Lower leg skin (tissue), 4 donors: ENCODE results near the gene DET1. TPM values are rescaled to one million over a fixed set of nuclear protein-coding genes. Genes with fewer than 3 reads are reported as not detected.

Experiments used
- DNase-seq, 2 donors: peaks; one replicate each; pipeline ENCODE4 v3.0.0-alpha.2; 2019; ENCODE audit warnings: low spot score in 2 of 2
- H3K4me3 ChIP-seq: fragments of 200-600 bp; sonication (generic); 2 replicates; pipeline ENCODE4 v1.5.1; 2017; ENCODE audit warnings: mild to moderate bottlenecking, low read depth; ENCODE audit not compliant: poor library complexity, severe bottlenecking
- CTCF ChIP-seq, 3 donors: fragments of 450-650 bp; IDR thresholded peaks; one replicate each; pipeline ENCODE4 v1.5.1; 2016; ENCODE audit warnings: antibody characterized with exemption in 3 of 3, mild to moderate bottlenecking in 3 of 3, moderate library complexity in 2 of 3
- POLR2A ChIP-seq, 2 donors: fragments of 450-650 bp; IDR thresholded peaks; one replicate each; pipeline ENCODE4 v1.6.1; 2016 to 2017; ENCODE audit warnings: antibody characterized with exemption in 2 of 2, mild to moderate bottlenecking in 1 of 2, moderate library complexity in 1 of 2
- WGBS, 2 donors: methylation state at CpG; one replicate each; pipeline ENCODE4 v1.1.5; 2018; 5-methylcytosine and 5-hydroxymethylcytosine counted together
- intact Hi-C: fragments of 100-400 bp; cut with DNase I; formaldehyde crosslinking; loops from one replicate; pipeline ENCODE4 v1.15.0; 2023; ENCODE audit warnings: low total_unique reads
- total RNA-seq, 4 donors: library from RNA; depleted of rRNA; stranded (reverse); fragments of >200 nt; gene quantifications; one replicate each; pipeline ENCODE4 v1.1.0, GENCODE V29; 2016

DET1 gene
- total RNA-seq, 4 donors from 2014 or later = 2.5 to 7.0 (median 5.1) TPM

GRCh38 chr15:88487796-88488523 is 58.5 kb downstream of the DET1 start:
- whole genome bisulfite sequencing, 2 donors = 55 to 56% methylated on average over 11 of the region's 11 CpGs
- TF ChIP-seq POLR2A (IDR thresholded peaks at IDR 0.05) = no peak
- no peak for TF ChIP-seq CTCF (IDR thresholded peaks at IDR 0.05)

GRCh38 chr15:88487178-88487795 is 59.2 kb downstream of the DET1 start:
- WGBS, 2 donors = 64 to 94% methylated on average over 2 of the region's 2 CpGs
- TF ChIP-seq POLR2A (IDR thresholded peaks at IDR 0.05) = no peak
- no peak for TF ChIP-seq CTCF (IDR thresholded peaks at IDR 0.05)
- no peak overlapping the region for H3K4me3 ChIP-seq
- intact Hi-C loops = no loop called here
- DNase-seq = no peak

More at GRCh38 chr15:88487796-88488523, 58.5 kb downstream of the DET1 start:
- intact Hi-C loops = no loop called here
- no peak for DNase-seq
- H3K4me3 ChIP-seq = no peak overlapping the region

GRCh38 chr15:88484682-88485331 is 61.7 kb downstream of the DET1 start:
- WGBS, 2 donors = 34 to 37% methylated on average over 10 of the region's 10 CpGs
- no peak overlapping the region for H3K4me3 ChIP-seq
- peak in 1 of 2 donors; percentile 78 for DNase-seq
- intact Hi-C loops = no loop called here
- no peak for TF ChIP-seq CTCF (IDR thresholded peaks at IDR 0.05)

GRCh38 chr15:88482263-88482662 is 64.2 kb downstream of the DET1 start:
- DNase-seq = no peak
- no peak overlapping the region for H3K4me3 ChIP-seq
- TF ChIP-seq POLR2A (IDR thresholded peaks at IDR 0.05) = no peak
- TF ChIP-seq CTCF (IDR thresholded peaks at IDR 0.05) = no peak
- WGBS, 2 donors = 50 to 59% methylated on average over 1 of the region's 1 CpG
- intact Hi-C loops = no loop called here

GRCh38 chr15:88480981-88481380 is 65.5 kb downstream of the DET1 start:
- intact Hi-C loops = no loop called here
- peak in 1 of 2 donors; percentile 6 for DNase-seq
- no peak overlapping the region for H3K4me3 ChIP-seq
- 79 to 81% methylated on average over 8 of the region's 8 CpGs for WGBS, 2 donors
- TF ChIP-seq CTCF (IDR thresholded peaks at IDR 0.05) (no peak), POLR2A (IDR thresholded peaks at IDR 0.05) (no peak)
